CD4-positive, alpha-beta T cell treated with Interleukin-15 for 4 hours (primary cell): ENCODE results near the gene STS.
"Not testable (repeated sequence)": the region's sequence is repeated elsewhere in the genome, so short reads cannot be mapped to it uniquely, and the experiment has no call there.

ENCODE experiments used
- DNase-seq: peaks from one replicate; pipeline ENCODE4 v3.0.0-alpha.2; 2020; ENCODE audit warnings: low spot score

STS gene

DNA sequence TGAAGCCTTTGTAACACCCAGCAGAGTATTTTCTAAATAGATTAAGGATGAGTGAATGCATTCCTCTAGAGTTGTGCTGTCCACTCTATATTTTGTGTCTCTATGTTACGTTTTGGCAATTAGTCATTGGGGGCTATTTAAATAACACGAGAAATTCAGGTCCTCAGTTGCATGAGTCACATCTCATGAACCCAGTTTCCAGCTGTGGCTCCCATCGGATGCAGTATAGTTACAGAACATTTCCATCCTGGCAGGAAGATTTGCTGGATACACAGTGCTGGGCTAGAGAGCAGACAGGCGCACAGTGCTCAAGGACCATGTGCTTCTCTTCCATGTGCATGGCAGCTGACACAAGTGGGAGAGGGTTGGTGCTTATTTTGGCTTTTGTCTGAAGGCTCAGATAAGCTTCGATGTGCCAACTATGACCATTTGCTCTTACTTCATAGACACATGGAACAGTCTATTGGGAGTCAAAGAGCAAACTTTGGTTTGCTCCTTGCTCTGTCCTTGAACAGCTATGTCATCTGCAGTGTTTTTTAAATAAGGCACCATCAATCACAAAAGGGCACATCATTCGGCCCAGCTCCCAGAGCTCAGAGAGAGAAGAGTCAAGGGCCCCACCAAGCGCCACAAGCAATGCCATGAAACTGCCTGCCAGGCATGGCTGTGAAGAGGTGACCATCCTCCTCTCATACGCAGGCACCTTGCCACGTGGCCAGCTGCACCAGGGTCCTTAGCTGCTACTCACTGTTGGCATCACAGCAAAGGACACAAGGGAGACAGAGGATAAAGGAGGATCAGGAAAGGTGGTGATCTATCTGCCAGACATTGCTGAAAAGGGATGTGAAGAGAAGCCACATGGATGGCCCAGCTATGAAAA, 8.1 kb upstream of the STS start:
- no peak for DNase-seq

DNA sequence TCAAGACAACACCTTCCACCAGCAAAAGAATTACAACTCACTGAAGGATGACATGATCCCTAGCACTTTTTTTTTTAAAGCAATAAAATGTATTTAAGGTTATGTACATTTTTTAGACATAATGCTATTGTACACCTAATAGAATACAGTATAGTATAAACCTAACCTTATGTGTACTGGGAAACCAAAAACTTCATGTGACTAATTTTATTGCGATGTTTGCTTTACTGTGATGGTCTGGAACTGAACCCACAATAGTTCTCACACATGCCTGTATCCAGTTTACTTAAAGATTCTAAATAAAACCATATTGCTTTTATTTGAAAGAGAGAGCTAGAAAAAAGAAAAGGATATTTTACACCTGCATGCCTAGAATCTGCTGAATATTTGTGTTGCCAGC, 4.4 kb upstream of the STS start:
- DNase-seq, result no peak

DNA sequence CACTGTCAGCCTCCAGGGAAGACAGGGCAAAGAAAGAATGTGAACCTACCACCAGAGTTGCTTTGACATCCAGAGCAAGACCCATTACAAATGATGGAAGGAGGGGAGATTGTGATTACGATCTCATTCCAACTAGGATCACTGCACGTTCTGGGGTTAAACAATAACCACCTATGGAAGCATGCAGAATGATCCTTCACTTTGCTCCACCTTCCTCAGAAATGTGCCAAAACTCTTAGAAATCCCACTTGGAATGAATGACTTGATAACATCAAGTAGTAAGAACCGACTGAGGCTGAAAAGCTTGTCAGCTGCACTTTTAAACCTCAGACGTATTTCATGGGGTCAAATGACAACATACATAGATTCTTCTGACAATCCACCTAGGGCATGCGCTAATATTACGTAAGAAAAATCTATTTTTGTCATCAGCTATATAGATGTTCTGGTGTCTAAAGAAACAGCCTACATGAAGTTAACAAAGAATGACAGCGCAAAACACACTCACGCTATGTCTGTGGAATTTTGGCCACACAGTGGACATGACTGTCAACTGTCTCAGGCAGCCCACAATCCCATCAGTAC, 3.5 kb upstream of the STS start:
- no peak for DNase-seq

DNA sequence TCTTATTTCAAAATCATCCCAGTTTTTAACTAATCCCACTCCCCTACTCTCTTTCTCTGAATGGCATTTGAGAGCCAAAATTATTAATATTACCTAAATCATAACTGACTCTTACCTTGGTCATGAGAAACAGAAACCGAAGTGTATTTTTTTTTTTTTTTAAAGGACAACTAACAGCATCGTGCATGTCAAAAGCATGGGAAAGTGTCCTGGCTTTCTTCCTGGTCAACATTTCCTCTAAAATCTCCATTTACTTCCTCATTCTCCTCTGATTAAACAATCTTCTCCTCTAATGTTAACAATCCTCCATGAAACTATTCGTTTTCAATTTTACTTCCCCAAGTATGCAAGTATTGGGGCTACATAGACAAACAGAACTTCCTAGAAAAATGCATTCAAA, 2.1 kb upstream of the STS start:
- no peak for DNase-seq

DNA sequence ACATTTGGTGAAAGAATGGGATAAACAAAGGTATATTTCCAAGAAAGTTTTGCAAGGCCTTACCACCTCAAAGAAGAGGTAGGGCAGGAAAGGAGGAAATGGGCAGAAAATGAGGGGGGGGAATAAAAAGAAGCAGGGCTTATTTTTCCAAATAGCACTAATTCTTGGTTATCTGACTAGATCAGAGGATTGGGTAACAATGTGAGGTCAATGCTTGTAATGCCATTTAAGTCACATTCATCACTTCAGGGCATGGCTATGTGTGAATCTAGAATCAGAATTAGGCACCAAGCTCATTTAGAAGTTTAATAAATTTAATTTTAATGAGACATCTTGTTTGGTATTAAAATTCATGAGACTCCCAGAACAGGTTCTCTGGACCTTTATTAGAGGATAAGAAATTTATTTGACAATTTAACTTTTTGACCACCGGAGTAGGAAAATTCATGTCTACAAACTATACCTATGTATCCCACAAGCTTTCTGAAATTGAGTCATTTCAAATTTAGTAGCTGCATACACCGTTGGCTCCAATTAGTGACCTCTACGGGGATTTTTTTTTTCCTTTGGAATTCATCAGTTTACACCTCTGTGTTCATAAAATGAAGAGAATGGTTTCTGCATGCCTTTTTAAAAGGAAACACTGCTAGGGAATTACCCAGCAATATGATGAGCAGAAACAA, 1.4 kb upstream of the STS start:
- DNase-seq, result no peak

DNA sequence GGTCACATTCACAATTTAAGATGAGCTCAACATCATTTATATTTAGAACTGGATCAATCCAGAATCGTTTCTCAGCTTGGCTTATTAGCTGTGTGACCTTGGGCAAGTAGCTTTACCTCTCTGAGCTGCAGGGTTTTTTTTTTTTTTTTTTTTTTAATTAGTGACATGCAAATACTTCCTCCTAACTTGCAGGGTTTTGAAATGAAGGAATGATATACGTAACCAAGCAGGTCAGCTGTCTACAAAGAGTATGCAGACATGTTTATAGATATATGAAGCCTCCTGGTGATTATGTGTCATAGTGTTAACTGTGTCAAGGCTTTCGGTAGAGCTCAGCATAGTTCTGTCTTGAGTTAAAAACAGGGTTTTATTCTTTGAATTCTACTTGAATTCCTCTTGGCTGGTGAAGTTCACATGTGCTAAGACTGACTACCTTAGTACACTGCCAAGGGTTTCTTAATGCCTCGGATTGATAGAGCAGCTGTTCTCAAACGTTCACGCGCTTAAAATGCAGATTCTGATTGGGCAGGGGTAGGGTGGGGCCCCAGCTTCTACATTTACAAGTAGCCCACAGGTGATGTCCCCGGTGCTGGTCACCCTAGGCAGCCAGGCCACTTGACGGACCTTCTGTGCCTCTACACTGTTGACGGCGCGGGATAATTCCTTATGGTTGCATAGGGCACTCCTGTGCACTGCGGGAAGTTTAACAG, 654 bp upstream of the STS start:
- peak; percentile 12 for DNase-seq

DNA sequence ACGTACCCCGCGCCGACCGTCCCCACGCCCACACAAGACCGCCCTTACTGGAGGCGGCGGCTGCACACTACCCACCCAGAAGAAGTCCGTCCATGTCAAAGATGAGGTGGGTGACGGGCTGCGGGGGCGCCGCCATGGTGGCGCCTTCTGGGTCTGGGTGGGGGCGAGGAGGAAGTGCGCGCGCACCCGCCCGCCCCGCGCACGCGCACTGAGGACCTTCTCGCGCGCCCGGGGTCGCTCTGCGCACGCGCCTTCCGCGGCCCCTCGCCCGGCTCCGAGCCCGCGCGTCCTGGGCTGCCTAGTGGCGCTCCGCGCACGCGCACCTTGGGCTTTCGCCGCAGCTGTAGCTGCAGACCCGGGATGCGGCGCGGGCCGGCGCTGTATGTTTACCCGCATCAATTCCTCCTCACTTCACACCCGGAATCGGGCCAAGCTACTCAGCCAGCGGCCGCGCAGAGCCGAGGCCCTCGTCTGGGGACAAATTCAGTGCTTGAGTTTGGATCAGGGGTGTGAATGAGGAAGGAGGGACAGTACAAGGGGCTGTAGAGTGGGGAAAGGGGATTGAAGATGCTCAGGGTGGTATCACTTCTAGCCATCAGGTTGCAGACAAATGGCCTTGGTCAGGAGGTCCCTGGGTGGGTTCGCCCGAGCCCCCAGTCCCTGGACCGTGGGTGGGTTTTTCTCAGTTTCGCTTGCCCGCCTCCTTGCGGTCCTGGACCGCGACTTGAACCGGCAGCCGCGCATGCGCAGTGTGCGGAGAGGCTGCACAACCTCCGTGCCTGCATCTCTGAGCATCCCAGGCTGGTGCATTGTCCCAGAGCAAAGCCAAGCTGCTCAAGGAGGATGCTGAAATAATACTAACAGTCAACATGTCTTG, 704 bp downstream of the STS start, which contains the start of gene PUDP:
PUDP (minus strand) TSS at position 176 of the 877 bp plus-strand sequence; CDS start at position 136, 40 bp downstream.
- DNase-seq, result peak; percentile 81

DNA sequence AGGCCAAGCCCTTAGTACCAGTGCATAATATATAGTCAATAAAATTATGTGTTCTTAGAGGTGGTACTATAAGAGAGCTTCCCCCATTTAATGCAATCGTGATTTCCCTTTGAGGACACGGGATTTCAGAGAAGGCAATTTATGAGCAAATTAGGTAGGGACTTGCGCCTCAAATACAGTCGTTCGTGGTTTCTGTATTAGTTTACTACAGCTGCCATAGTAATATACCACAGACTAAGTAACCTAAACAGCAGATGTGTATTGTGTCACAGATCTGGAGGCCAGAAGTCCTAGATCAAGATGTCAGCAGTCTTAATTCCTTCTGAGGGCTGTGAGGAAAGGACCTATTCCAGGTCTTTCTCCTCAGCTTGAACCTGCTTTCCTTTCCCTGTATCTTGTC, 1.9 kb downstream of the STS start:
- DNase-seq, result no peak

DNA sequence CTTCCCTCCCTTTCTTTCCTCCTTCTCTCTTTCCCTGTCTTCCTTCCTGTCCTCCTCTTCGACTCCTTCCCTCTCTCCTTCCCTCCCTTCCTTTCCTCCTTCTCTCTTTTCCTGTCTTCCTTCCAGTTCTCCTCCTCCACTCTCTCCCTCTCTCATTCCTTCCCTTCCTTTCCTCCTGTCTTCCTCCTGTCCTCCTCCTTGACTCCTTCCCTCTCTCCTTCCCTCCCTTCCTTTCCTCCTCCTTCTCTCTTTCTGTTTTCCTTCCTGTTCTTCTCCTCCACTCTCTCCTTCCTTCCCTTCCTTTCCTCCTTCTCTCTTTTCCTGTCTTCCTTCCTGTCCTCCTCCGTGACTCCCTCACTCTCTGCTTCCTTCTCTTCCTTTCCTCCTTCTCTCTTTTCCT, 5.7 kb downstream of the STS start:
- DNase-seq, result no peak

DNA sequence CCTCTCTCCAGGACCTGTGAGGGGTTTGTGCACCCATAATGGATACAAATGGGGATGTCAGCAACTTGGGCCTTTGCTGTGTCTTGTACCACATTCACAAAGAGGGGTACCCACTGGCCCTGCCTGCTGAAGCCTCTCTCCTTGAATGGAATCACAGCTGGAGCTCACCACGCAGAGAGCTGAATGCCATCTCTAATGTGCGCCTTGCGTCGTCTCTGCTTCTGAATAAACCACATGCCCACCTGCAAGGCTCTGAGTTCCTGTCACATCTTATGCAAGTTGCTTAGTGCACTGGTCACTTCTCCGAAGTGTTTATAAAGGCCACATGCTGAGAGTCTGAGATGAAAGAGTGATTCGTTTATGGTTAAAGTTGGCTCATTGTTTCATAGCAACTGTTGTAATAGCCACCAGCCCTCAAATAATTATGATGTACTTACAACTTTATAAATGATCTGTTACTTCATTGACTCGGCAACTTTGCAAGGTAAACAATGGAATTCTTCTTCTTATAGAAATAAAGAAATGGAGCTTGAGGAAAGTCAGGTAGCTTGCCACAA, 6.6 kb downstream of the STS start:
- DNase-seq, result no peak

DNA sequence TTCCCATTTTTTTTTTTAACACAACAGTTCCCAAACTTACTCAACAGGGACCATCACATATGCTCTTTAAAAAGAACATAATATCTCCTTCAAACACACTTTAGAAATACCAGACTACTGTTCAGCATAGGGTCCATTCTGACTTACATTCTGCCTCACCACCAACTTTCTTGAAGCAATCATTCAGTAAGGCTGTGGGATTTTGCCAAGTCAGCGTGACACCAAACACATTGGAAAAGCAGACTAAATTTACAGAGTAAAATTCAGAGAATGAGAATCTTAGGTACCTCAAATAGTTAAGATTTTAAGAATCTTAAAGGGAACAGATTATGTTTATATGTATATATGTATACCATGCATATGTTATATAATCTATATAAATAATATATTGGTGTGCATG, 7.7 kb downstream of the STS start:
- no peak for DNase-seq

DNA sequence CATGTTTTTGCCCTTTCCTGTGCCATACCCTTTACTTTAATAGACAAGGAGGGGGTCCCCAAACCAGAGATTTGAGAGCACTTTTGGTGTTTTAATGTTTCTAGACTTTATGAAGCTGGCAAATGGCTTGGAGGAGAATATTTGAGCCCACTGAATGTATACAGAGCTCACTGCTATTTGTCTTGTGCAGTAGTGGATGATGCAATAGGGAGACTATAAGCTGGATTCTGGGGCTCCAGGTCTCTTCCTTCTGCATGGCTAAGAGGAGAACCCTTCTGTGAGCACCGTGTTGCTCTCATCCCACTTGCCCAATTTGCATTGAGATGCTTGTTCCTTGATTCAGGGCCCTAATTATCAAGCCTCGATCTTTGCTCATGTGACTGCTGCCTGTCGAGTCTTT, 9.4 kb downstream of the STS start:
- no peak for DNase-seq

DNA sequence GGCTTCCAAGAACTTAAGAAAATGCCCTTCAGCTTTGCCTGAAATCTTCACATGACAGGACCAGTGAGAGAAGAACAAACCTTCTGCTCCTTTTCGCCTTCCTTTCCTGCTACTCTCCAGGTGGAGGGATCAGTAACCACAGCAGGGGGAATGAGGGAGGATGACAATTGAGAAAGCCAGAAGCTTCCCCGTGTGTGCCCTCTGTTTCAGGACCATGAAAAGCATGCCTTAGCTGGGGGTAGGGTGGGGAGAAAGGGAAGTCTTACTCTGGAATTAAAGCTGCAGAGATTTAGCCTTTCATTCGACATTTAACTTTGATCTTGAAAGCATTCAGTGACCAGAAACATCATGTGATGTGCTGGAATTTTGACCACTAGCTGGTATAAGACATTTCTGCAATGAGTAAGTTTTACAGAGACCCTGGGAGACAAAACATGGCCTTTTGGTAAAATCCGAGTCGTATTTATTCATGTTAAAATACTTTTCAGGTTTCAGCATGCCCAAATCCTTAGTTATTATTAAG, 11.0 kb downstream of the STS start:
- no peak for DNase-seq

DNA sequence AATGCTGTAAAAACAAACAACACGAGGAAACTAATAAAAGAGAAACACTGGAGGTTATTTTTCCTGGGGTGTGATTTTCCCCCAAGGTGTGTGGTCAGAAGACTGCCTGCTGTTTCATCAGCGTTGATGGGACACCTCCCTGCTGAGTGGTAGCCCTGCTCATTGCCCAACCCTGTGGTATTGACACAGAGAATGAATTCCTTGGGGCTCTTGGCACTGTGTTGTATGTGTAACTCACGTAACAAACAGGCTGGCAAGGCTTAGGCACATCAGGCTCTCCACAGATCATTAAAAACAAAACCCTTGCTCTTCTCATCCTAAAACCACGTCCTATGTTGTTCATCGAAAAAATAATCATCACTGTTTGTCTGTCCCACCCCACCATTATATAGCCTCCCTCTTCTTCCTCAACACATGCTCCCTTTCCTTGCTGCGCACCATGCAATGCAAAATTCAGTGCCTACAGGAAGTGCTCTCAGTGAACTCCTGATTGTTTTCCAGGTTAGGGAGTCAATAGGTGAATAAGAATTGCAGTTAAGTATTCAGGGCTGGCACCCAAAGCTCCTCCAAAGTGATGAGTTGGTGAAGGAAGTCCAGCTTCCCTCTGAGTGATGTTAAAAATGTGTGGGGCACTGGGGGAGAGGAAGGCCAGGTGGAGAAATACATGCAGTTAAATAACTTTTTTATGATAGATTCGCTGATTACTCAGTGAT, 11.8 kb downstream of the STS start:
- DNase-seq, result no peak

DNA sequence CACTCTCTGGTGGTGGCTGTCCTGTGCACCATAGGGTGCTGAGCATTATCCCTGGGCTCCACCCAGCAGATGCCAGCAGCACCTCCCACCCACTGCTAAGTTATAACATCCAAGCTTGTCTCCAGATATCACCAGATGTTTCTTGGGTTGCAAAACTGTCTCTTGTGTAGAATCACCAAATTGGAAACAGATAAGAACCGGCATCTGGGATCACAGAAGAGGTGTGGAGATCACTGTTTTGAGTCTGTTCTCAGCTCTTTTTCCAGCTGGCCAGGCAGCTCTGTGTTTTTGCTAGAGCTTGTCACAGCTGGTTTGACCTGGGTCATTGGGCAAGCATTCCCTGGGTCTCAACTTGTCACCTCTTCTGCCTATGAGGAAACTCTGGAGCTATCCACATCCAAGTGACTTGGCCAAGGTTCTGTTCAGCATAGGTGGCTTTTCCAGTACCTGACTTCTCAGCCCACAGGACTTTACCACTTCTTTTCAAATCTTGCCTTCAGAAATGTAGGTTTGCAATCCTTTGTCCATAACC, 15.7 kb downstream of the STS start:
- no peak for DNase-seq

DNA sequence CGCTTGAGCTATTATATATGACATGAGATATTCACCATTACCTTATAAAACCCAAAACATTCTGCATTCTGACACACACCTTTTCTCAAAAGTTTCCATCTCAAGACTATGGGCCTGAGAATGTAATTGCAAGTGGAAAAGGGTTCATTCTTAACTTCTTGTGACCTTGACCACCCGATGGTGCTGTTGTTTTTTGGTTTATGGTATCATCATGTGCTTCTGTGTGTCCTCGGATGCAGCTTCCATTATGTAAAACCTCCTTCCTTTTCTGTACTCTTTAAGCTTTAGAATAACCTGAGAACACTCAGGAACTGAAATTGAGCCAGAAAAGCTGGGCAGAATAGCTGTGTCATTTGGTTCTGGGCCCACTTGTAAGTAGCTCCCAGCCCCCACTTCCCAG, 16.7 kb downstream of the STS start:
- no peak for DNase-seq

DNA sequence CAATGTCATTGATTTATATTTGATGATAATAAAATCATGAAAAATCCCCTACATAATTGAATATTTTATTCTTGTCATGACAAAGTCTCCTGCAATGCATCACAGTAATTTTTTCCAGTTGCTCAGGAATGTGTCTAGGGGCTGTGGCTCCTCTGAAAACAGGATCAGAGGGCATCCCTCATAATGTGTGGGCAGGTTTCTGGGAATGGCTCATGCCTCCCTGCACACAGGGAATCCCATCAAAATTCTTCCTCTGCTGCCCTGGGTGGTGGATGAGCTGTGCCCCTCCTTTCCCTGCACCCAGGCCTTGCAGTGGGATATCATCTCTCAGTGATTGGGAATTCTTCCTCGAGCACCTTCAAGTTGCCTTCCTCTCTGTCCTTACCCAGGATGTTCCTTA, 20.9 kb downstream of the STS start:
- no peak for DNase-seq

DNA sequence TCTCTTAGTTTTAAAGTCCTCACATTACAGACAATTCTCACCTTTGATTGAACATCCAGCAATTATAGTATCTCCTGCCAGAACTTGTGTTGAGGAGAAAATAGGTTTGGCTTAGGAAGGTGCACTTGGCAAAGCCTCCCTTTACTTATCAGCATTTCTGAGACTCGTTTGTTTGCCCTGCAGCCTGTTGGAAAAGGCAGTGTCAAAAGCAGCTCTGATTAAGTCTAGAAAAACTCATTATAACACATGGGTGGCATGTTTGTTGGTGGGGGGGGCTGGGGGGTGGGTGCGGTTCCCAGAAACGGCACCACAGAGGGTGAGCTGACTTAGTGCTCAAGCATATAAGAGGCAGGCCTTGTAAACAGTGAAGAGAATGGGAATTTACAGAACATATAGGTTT, 22.1 kb downstream of the STS start:
- DNase-seq, result no peak

DNA sequence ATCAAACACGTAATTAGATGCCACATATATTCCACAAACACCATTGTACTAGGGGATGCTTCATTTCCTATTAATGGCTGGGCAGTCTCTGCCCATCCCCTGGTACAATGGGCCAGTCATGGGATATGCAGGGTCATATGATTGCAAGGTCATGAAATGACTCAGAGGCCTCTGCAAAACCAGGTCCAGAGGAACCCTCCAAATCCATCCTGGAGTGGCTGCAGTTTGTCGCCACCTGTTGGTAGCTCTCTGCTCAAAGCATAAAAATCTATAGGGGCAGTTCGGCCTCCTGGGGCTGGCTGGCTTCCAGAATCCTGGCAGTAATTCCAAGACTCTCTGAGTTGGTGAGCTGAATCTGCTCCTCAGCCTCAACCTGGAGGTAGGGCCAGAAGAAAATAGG, 23.4 kb downstream of the STS start:
- peak; percentile 31 for DNase-seq

DNA sequence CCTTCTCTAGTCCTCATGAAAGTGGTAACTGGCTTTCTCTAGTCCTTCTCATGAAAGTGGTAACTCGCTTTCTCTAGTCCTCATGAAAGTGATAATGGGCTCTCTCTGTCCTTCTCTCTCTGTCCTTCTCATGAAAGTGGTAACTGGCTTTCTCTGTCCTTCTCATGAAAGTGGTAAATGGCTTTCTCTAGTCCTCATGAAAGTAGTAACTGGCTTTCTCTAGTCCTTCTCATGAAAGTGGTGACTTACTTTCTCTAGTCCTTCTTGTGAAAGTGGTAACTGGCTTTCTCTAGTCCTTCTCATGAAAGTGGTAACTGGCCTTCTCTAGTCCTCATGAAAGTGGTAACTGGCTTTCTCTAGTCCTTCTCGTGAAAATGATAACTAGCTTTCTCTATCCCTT, 31.3 kb downstream of the STS start:
- DNase-seq, result not testable (repeated sequence)
